A673 (cell line): ENCODE measurements around the gene DOK1.

Experiments
- EZH2 ChIP-seq: fragments of 200-600 bp; sonication (generic); IDR thresholded peaks from 2 replicates; pipeline ENCODE4 v1.6.1; 2017; ENCODE audit warnings: borderline replicate concordance, low read depth, mild to moderate bottlenecking, mixed read lengths, antibody characterized with exemption, low read length; ENCODE audit not compliant: poor library complexity, severe bottlenecking
- TF ChIP-seq, protein P1 (sequence below): fragments of 300-800, 200-600 bp; sonication (generic); conservative IDR thresholded peaks from 2 replicates; pipeline ENCODE4 v1.5.1; 2017; ENCODE audit warnings: low read depth, mild to moderate bottlenecking, antibody characterized with exemption, low read length, moderate library complexity, mixed read lengths

DNA sequence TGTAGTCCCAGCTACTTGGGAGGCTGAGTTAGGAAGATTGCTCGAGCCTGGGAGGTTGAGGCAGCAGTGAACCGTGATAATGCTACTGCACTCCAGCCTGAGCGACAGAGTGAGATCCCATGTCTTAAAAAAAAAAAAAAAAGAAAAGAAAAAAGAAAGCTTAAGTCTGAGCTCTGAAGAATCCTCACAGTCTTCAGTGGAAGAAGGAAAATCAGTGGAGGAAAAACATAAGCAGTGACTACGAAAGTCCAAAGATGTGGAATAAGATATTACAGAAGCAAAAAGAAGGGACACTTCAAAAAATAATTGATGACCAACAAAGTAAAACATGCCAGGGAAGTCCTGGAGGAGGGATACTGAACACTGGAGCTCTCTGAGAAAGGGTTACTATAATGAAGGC, 44.2 kb upstream of the DOK1 start:
- TF ChIP-seq, protein P1, sequence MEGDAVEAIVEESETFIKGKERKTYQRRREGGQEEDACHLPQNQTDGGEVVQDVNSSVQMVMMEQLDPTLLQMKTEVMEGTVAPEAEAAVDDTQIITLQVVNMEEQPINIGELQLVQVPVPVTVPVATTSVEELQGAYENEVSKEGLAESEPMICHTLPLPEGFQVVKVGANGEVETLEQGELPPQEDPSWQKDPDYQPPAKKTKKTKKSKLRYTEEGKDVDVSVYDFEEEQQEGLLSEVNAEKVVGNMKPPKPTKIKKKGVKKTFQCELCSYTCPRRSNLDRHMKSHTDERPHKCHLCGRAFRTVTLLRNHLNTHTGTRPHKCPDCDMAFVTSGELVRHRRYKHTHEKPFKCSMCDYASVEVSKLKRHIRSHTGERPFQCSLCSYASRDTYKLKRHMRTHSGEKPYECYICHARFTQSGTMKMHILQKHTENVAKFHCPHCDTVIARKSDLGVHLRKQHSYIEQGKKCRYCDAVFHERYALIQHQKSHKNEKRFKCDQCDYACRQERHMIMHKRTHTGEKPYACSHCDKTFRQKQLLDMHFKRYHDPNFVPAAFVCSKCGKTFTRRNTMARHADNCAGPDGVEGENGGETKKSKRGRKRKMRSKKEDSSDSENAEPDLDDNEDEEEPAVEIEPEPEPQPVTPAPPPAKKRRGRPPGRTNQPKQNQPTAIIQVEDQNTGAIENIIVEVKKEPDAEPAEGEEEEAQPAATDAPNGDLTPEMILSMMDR = no peak
- TF ChIP-seq EZH2 = no peak
